GM12874 (cell line): ENCODE measurements around the gene ST6GALNAC1.
A peak's percentile ranks its signal among the peaks of the same experiment; 100 is the strongest.

ENCODE experiments used
- TF ChIP-seq, protein P1 (sequence below): IDR thresholded peaks from 2 replicates; pipeline ENCODE4 v1.5.1; 2011; ENCODE audit warnings: low read depth, mild to moderate bottlenecking, control low read depth, low read length, moderate library complexity; ENCODE audit not compliant: insufficient read depth

ST6GALNAC1 gene

DNA sequence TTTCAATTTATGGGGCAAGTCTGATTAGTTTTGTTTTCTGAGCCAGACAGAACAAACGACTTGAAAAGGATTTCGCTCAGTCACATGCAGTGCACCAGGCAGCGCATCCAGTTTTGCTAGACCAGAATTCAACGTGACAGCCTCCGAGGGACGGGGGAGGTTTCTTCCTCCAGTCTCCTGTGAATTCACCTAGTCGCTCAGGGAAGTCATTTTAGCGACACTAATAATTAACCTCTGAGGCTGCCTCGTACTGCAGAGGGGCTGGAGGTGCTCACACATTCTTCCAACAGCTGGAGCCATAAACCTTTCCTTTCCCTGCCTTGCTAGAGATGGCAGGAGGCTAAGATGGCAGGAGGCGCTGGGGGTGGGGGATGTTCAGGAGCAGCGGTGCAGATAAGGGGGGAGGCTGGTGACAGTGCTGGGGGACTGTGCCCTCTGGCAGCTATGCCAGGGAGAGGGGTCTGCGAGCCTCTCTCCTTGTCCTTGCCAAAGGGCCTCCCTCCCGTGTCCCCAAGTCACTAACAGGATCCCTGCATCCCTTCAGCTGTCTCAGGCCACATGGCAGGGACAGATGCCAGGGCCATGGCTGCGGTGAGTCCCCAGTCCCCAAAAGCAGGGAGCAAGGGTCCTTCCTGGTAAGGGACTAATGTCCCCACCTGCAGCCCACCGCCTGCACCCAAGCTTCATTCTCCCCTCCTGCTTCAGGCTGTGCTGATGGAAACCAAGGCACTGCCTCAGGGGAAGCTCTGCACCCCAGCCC is 43.2 kb upstream of the ST6GALNAC1 start:
- TF ChIP-seq, protein P1, sequence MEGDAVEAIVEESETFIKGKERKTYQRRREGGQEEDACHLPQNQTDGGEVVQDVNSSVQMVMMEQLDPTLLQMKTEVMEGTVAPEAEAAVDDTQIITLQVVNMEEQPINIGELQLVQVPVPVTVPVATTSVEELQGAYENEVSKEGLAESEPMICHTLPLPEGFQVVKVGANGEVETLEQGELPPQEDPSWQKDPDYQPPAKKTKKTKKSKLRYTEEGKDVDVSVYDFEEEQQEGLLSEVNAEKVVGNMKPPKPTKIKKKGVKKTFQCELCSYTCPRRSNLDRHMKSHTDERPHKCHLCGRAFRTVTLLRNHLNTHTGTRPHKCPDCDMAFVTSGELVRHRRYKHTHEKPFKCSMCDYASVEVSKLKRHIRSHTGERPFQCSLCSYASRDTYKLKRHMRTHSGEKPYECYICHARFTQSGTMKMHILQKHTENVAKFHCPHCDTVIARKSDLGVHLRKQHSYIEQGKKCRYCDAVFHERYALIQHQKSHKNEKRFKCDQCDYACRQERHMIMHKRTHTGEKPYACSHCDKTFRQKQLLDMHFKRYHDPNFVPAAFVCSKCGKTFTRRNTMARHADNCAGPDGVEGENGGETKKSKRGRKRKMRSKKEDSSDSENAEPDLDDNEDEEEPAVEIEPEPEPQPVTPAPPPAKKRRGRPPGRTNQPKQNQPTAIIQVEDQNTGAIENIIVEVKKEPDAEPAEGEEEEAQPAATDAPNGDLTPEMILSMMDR = no peak

DNA sequence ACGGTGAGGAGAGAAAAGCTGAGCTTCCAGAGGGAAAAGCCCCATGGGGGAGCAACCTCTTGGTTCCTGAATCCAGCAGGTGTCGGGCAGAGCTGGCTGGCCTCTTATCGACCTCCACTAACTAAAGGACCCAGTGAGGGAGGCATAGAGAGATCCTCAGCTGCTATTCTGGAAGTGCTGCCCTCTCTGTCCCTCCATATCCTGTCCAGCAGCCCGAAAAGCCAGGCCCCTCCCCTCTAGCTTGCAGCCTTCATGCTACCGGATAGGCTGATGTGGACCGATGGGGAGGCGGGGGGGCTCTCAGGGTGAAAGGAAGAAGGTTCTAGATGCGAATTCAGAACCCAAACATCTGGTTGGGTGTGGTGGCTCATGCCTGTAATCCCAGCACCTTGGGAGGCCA is 42.3 kb upstream of the ST6GALNAC1 start:
- TF ChIP-seq, protein P1 = no peak

DNA sequence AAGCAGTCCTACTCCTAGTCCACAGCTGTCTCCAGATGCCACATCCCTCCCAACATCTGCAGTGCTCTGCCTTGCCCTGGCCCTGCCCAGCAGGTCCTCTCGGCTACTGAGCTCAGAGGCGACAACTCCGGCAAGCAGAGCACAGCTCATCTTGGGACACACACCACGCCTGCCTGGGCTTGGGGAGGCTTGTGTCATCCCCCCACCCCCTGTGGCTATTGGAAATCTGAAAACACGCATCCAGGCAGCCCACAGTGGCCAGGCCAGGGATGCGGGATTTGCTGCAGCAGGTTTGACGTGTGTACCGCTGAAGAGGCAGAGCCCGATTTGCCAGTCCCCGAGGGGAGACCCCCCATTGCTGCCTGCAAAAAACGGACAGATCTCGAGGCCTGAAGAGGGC is 41.8 kb upstream of the ST6GALNAC1 start:
- TF ChIP-seq, protein P1 = no peak

DNA sequence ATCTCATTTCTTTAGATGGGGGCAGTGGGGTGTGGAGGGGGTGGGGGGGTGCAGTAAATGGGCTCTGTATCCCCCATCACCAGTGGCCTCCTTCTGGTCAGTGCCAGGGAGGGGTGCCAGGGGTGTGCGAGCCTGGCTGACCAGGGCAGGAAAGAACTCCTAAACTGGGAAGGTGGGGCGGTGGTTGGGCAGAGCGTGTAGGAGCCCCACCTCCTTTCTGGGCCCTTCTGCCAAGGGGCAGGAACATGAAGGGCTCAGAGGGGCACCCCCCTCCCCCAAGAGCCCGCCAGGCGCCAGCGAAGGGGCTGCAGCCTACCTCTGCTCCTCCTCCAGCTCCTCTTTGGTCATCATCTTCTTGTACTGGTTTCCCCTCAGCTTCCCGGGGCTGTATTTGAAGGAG is 41.2 kb upstream of the ST6GALNAC1 start:
- TF ChIP-seq, protein P1 = no peak

DNA sequence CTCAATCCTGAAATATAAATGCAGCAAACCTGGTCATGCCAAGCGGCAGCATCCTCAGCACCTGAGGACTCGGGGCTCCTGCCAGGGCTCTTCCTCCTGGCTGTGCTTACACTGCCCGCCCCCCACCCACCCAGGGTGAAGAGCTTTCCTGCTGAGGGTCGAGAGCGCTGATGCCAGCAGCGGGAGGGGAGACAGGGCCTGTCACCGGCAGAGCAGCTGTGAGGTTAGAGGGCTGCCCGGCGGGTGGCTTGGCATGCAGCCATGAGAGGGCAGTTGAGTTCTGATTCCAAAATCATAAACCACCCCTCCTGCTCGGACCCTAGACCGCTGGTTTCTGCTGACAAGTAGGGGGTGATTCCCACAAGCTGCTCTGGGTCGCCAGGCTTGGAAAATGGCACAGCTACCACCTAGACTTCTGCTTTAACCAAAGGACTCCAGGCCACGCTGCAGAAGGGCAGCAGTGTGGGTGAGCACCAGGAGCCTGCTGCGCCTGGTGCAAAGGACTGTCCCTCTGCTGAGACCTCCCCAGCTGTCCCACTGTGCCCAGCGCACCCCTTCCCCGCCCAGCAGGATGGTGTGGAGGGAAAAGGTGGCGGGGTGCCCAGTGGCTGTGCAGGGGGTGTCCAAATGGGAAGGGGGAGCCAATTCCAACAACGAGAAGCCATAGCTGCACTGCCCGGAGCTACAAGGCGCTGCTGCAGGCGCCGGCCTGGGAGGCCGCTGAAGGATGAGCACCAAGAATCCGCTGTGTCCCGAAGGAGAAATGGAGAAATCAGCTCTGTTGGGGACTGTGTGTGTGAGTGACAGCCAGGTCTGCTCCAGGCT is 40.6 kb upstream of the ST6GALNAC1 start:
- TF ChIP-seq, protein P1 = no peak

DNA sequence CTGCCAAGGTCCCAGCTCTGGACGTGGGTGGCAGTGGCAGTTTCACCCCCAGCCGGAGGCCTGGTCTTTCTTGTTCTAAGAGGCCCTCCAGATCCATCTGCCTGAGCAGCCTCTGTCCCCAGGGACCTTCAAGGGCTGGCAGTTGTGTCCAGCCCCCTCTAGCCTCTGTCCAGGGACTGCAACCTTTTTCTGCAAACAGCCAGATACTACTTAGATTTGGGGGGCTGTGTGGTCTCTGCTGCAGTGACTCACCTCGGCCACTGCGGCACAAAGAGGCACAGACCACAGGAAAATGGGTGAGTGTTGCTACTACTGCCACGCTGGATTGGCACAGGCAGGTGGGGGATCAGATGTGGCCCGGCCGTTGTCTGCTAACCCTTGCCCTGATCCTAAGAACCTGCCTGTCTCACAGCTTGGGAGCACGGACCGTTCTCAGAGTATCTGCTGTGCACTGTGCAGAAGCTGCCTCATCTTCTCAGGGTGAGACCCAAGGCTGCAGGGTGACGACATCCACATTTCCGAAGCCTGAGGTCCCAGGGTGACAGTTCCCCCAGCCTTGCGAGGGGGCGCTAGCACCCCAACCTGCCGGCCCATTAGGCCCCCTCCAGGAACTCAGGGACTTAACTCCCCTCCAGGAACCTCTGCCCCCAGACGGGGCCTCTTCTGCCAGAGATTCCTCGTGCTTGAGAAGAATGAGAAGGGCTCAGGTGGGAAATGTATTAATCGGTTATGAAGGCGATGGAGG is 39.6 kb upstream of the ST6GALNAC1 start:
- TF ChIP-seq, protein P1 = peak; percentile 11; the same call in 1 of the 2 replicates

DNA sequence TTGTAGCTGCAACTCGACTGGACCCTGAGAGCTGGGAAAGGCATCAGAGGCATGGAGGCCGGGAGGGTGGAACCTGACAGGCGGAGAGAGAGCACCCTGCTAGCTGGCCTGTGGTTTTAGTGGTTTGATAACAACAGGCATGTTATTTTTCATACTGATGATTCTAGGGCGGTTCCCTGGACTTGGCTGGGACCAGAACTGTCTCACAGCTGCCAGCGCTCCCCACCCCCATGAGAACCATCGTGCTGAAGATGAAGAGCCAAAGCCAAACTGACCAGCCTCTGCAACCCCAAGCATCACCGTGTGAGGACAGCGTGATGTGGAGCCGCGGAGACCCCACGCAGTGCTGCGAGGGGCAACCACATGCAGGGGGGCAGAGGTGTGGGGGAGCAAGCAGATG is 38.7 kb upstream of the ST6GALNAC1 start:
- TF ChIP-seq, protein P1 = no peak
